GM19238 (cell line): Measurements from ENCODE around the gene MAST4.
"Not testable (repeated sequence)": the region's sequence is repeated elsewhere in the genome, so short reads cannot be mapped to it uniquely, and the experiment has no call there.

Experiments used
- DNase-seq: peaks from one replicate; pipeline ENCODE4 v3.0.0; 2011; ENCODE audit warnings: low spot score; ENCODE audit not compliant: insufficient read length

Gene MAST4

GRCh38 chr5:66808663-66809062 is 212.5 kb downstream of the MAST4 start:
- DNase-seq = no peak

DNA sequence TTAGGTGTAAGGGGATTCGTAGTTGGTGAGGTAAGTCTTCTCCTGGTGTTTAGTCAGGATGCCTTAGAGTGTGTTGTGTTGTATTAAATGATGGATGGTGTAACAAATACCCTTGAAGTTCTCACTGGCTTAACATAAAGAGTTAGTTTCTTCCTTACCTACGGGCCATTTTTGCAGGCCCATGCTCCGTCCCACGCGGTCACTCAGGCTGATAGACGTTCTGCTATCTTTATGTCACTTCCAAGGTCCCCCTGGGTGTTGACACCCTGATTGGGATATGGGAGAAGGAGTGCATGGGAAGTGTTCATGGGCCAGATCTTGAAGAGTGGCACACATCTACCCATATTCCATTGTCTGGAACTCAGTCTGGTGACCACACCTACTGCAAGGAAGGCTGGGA is 214.0 kb downstream of the MAST4 start:
- DNase-seq = no peak

- no peak for DNase-seq
Observed at GRCh38 chr5:66810848-66811261, 214.7 kb downstream of the MAST4 start.

- no peak for DNase-seq
Observed at GRCh38 chr5:66812291-66812690, 216.1 kb downstream of the MAST4 start.

GRCh38 chr5:66813306-66813705 is 217.1 kb downstream of the MAST4 start:
- no peak for DNase-seq

DNA sequence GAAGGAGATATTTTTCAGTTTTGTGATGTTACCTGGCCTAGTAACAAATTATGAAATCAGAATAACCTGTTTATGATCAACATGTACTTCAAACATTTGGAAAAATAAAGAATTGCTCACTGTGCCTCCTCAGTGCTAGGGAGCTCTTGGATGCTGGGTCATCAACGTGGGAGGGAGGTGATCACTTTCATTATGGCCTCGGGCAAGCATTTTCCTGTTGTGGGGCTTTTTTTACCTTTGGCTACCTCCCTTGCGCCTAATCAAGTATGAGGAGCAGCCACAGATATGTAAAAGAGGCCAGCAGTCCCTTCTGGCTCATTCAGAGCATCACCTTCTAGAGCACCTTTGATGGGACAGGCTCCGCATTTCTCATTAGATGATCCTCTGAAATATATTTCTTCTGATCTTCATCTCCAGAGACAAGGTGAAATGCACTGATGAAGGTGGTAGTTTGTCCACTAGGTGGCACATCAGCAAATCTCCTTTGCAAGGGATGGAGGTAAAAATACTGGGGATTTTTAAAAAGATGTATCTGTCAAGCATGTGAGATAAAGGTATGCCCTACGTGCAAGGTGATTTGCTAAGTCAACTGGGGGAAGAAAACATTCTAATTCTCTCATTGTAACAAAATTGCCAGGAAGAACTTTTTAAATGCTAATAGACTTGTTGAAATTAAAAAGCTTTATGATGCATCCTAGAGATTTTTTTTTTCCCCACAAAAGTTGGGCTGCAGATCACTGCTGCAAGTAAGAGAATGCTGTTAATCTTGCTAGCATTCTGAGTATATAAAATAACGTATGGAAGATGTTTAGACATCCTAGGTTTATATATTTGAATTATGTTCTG is 218.2 kb downstream of the MAST4 start:
- DNase-seq = peak; percentile 32

DNA sequence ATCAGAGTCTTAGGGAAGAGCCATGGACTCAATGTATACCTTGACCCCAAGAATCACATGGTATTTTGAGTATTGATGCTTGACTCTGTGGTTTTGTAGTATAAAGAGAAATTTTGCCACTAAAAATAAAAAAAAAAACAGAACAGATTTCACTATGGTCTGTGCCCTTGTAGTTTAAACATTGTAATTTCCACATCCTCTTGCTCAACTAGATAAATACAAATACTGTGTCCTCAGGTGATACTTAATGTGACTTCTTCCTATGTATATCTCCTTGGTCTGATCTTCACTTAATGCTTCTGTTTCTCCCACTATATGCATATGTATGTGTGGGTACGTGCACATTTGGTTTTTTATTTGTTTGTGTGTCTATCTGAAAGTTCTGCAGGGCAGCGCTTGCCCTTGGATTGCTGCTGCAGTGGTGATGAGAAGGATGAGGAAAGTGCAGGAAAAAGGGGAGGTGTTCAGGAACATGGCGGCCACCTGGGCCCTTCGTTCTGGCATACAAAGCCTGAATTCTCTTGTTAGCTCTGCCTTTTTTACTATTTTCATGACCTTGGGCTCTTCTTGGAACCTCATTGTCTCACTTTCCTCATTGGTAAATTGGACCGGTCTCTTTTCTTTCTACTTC is 222.2 kb downstream of the MAST4 start:
- DNase-seq = no peak

DNA sequence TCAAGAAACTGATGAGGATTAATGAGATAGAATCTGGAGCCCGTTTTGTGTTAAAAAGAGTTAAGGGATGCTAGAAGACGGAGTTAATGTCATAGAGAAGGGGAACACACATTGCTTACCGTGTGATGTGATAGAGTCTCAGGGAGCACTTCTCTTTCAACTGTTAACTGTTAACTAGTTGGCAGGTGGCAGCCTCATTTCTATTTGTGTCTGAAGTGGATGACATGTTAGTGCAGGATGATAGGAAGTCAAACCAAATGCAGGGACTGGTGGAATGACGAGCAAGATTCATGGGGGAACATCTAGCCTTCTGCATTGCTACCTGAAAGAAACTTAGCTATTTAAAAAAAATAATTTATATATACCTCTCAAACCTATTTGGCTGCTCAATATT is 222.7 kb downstream of the MAST4 start:
- DNase-seq = no peak

GRCh38 chr5:66820630-66821207 is 224.5 kb downstream of the MAST4 start:
- no peak for DNase-seq

- DNase-seq = no peak
Observed at GRCh38 chr5:66821688-66822429, 225.7 kb downstream of the MAST4 start.

GRCh38 chr5:66822906-66823305 is 226.7 kb downstream of the MAST4 start:
- not testable (repeated sequence) for DNase-seq

GRCh38 chr5:66824476-66824875 is 228.3 kb downstream of the MAST4 start:
- DNase-seq = no peak

DNA sequence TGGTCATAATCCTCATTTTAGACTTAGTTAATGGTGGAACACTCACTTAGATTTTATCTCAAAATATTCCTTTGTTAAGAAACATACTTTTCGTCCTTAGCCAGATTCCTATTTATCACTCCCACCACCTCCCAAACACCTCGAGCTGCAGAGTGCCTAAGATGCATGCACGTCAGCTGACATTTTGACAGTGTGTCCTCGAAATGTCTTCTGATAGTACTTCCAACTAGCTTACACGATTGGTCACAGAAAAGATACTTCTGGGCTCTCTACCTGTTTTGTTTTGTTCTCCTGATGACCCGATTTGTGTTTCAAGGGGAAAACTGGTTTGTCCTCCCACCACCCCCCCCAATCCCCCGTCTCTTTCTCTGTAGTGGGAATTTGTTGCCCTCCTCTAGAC is 230.1 kb downstream of the MAST4 start:
- no peak for DNase-seq

GRCh38 chr5:66826696-66827095 is 230.5 kb downstream of the MAST4 start:
- DNase-seq = no peak

GRCh38 chr5:66828046-66828547 is 231.9 kb downstream of the MAST4 start:
- no peak for DNase-seq

DNA sequence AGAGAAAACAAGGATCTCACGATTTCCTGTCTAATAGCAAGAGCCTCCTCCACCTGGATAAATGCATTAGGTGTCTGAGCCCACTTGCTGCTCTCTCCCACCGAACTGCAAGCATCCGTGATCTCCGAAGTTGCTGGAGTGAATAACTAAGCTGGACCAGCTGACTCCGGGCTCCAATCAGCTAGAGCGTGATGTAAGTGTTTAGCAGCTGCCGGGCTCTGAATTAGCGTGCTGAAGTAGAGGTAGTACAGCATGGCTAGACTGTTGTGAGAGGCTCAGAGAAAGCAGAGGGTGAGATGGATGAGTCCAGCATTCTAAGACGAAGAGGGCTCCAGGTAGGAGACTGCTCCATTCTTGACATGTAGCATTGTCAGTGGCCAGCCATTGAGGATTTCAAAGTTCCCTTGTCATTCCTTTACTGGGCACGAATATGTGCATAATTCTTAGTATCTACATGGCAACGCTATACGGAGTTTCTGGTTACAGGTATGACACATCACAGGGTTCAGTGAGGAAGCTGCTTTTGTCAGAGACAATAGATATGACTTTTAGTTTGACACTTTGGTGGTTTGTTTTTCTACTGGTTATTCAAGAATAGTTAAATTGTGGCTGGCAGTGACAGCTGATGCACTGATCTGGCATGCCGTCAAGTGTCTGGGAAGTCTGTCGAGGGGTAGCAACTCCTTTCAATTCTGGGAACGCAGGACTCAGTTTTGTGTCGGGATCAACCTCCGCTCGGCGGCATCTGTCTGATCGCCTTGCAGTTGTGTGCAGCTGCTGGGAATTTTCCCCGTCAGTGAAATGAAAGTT is 232.6 kb downstream of the MAST4 start:
- no peak for DNase-seq

DNA sequence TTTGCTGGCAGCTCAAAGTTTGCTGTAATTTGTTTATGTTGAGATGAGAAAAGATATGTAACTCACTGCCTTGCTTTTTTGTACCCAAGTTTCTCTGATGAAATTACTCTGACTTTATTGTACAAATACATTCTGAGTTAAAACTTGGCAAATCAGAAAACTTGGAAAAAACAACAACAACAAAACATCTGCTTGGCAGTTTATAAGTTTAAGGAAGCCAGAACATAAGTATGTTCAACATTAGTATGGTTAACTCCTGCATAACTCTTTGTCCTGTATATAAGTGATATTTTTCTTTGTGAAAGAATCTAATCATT is 233.1 kb downstream of the MAST4 start:
- DNase-seq = no peak

DNA sequence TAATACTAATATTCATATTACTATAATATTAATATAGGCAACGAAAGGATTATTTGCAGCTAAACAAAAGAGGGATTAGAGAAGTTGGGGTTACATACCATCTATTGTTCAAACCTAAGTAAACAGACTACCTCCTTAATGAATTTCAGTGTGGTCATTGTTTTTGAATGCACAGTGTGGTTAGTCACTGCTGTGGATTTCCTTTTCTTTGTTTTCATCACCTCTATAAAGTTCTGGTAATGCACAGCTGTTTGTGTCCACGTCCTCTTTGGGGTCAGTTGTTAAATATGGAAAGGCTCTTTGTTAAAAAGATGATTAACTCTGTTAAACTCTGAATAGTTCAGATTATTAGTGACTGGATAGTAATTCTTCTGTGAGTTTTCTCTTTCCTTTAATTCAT is 233.6 kb downstream of the MAST4 start:
- no peak for DNase-seq

GRCh38 chr5:66830636-66831035 is 234.4 kb downstream of the MAST4 start:
- no peak for DNase-seq

DNA sequence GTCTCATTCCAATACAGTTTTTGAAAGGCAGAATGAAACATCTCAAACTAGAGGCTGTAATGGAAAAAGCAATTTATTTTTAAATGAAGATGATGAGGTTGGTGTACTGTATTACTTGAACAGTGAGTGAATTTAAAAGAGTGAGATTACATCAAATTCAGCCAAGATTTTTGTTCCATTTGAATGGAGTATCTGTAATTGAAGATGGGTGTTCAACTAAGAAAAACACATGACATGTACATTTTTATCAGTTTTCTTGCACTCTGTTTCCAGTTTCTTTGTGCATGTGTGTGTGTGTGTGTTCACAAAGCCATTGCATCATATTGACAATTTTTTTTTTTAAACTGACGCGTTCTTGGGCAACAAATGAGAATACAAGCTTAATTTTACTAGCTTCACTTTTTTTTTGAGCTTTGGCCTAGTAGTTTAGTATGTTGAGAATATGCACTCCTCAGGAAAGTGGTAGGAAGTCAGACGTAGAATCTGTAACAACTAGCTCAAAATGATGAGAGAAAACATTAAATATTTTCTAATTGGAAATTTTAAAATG is 243.5 kb downstream of the MAST4 start:
- no peak for DNase-seq

DNA sequence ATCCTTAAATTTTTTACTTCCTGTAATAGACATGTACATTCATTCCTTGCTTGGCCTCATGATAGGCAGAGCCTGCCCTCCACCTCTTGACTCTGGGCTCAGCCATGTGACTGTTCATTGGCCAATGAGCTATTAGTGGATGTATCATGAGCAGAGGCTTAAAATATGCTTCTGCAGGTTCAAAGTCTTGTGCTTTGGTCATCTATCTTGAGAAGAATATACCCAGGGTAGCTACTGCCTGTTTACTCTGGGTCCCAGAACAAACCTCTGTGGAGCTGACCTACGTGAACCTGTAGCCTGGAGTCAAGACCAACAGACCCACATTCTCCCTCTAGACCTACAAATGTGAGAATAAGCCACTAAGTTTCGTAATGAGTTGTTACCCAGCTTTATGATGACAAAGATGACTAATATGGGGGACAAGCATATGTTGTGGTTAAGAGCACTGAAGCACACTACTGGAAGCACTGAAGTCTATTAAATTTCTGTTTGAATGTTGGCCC is 244.4 kb downstream of the MAST4 start:
- DNase-seq = peak; percentile 13
